Measurements from ENCODE around the gene NAA25.
A peak's percentile ranks its signal among the peaks of the same experiment; 100 is the strongest.
"Not testable (repeated sequence)": the region's sequence is repeated elsewhere in the genome, so short reads cannot be mapped to it uniquely, and the experiment has no call there.

Gene NAA25

DNA sequence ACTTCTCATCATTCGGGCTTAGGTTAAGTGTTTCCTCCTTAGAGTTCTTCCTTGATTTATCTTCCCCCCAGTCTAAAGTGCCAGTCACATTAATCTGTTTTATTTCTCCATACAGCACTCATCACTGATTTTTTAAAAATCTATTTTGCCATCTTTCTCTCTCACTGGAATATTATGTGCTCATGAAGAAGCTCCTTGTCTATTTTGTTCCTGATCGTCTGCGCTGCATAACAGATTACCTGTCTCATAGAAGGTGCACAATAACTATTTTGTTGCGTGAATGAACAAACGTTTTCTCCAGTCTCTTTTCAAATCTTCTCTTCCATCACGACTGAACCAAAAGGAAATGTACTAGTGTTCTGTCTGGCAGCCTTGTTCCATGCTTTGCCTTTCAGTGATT lies 92.6 kb downstream of the NAA25 start:
- in situ Hi-C loops (cut with MboI; ENCODE audit: low pct_unique_long_range_greater_than_20kb, low sequenced_read_pairs, unreplicated experiment) = no loop called here
- TF ChIP-seq, protein P1, sequence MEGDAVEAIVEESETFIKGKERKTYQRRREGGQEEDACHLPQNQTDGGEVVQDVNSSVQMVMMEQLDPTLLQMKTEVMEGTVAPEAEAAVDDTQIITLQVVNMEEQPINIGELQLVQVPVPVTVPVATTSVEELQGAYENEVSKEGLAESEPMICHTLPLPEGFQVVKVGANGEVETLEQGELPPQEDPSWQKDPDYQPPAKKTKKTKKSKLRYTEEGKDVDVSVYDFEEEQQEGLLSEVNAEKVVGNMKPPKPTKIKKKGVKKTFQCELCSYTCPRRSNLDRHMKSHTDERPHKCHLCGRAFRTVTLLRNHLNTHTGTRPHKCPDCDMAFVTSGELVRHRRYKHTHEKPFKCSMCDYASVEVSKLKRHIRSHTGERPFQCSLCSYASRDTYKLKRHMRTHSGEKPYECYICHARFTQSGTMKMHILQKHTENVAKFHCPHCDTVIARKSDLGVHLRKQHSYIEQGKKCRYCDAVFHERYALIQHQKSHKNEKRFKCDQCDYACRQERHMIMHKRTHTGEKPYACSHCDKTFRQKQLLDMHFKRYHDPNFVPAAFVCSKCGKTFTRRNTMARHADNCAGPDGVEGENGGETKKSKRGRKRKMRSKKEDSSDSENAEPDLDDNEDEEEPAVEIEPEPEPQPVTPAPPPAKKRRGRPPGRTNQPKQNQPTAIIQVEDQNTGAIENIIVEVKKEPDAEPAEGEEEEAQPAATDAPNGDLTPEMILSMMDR (IDR thresholded peaks at IDR 0.05; ENCODE audit: extremely low read depth, insufficient read depth, missing control alignments) = no peak

DNA sequence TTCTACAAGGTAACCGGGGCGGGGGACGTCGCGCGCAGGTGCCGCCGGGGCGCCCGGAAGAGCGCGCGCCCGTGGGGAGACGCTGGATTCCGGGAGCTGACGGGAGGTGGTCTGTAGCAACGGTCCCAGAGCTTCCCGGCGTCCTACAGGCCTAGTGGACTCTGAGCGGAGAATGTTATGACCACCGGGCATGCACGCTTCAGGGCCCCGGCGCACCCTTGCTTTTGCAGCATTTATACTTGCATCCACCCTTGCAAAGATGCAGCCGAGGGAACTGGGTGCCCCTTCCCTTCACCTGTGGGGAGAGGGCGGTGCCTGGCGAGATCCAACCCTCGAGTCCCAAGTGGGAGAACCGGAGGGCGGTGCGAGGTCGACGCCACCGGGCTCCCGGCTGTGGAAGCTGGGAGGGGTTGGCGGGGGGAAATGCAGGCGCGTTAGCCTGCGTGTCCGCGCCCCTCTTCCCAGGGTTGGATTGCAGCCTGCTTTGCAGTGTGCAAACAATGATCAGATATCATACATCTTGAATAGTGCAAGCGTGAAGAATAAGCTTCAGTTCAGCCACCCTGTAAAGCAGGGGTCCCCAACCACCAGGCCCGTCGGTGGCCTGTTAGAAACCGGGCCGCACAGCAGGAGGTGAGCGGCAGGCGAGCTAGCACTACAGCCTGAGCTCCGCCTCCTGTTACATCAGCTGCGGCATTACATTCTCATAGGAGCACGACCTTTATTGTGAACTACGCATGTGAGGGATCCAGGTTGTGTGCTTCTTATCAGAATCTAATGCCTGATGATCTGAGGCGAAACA lies 94.8 kb downstream of the NAA25 start:
- peak; percentile 38 for DNase-seq (ENCODE audit: low spot score)
- in situ Hi-C loops (cut with MboI; ENCODE audit: low pct_unique_long_range_greater_than_20kb, low sequenced_read_pairs, unreplicated experiment) = no loop called here
- TF ChIP-seq, protein P1 (IDR thresholded peaks at IDR 0.05; ENCODE audit: extremely low read depth, insufficient read depth, missing control alignments) = no peak

More for the DNA sequence above, 92.6 kb downstream of the NAA25 start:
- DNase-seq (ENCODE audit: low spot score) = no peak

DNA sequence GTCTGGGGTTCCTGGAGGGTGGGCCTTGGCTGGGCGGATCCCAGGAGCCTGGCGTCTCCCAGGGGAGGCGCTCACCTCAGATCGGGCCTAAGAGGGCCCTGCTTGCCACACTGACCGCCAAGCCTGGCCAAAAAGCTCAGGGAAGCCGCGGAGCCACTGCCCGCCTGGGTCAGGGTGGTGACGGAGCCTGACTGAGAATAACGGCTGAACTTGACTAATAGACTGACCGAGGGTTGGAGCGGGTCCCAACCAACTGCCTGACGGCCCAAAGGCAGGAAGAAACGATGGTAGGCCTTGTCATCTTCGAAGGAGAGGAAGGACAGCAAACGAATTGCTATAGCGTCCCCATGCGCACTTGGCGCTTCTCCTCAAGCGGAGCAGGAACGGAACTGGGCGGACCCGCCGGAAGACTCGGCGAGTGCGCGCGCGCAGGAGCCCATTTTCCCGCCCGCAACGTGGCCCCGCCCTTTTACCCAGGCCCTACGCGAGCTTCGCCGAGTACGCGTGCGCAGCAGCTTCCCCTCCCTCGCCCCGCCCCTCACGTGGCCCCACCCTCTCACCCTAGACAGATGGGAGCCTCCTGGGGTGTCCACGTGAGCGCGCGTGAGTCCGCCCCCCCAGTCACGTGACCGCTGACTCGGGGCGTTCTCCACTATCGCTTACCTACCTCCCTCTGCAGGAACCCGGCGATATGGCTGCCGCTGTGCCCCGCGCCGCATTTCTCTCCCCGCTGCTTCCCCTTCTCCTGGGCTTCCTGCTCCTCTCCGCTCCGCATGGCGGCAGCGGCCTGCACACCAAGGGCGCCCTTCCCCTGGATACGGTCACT lies 95.6 kb downstream of the NAA25 start, which contains the start of the genes ERP29 and TMEM116:
Gene ERP29 (plus strand): TSS at position 652 of the 826 bp plus-strand sequence. CDS start 40 bp downstream, at position 692.
Gene TMEM116 (minus strand): TSS at position 391 of the 826 bp plus-strand sequence. CDS start 7,895 bp downstream, outside the sequence.
- DNase-seq (ENCODE audit: low spot score) = peak; percentile 99
- in situ Hi-C loops (cut with MboI; ENCODE audit: low pct_unique_long_range_greater_than_20kb, low sequenced_read_pairs, unreplicated experiment) = no loop called here
- TF ChIP-seq, protein P1 (IDR thresholded peaks at IDR 0.05; ENCODE audit: extremely low read depth, insufficient read depth, missing control alignments) = peak; percentile 42

DNA sequence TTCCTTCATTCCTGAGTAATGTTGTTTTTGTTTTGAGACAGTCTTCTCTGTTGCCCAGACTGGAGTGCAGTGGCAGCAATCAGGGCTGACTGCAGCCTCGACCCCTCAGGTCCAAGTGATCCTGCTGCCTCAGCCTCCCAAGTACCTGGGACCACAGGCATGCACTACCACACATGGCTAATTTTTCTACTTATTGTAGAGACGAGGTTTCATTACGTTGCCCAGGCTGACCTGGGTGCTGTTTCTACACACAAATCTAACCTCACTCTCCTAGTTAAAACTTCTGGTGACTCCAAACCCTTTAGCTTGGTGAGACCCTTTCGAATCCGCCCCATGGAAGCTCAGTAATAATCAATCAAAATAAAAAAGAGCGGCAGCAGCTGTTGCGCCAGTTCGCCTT lies 96.9 kb downstream of the NAA25 start:
- DNase-seq (ENCODE audit: low spot score) = no peak
- in situ Hi-C loops (cut with MboI; ENCODE audit: low pct_unique_long_range_greater_than_20kb, low sequenced_read_pairs, unreplicated experiment) = no loop called here
- TF ChIP-seq, protein P1 (IDR thresholded peaks at IDR 0.05; ENCODE audit: extremely low read depth, insufficient read depth, missing control alignments) = no peak

DNA sequence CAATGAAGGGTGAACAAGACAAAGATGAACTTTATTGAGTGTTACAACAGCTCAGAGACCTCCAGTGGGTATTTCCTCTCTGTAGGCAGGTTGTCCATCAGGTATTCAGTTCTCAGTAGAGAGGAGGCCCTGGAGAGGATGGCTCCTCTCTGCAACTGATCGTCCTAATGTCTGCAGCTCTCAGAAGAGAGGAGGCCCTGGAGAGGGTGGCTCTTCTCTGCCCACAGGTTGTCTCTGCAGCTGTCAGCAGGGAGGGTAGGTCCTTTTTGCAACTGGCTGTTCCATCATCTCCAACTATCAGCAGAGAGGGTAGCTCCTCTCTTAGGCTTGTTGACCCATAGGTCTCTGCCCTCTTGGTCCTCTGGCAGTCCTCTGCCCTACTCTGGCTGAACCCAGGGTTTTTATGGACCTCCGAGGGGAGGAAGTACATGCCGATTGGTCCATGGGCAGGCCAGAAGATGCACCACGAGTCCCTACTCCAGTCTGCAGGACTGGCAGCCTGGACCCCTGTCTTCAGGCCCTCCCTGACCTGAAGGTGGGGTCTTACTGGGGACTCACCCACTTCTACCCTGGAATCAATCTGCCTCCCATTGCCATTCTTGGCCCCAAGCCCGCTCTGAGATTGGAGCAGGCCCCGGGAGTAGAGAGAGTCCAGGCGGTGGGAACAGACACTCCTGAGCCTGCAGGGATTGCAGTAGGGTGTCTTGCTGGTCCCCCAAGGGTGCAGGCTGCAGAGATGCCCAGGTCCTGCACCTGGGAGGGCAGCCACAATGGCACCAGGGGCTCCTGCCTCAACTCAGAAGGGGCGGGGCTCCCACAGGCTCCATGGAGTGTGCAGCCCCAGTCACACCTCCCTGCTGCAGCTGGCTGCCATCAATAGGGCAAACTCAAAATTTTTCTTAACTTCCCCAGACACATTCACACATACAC lies 97.9 kb downstream of the NAA25 start:
- in situ Hi-C loops (cut with MboI; ENCODE audit: low pct_unique_long_range_greater_than_20kb, low sequenced_read_pairs, unreplicated experiment) = no loop called here
- TF ChIP-seq, protein P1 (IDR thresholded peaks at IDR 0.05; ENCODE audit: extremely low read depth, insufficient read depth, missing control alignments) = no peak
- no peak for DNase-seq (ENCODE audit: low spot score)

DNA sequence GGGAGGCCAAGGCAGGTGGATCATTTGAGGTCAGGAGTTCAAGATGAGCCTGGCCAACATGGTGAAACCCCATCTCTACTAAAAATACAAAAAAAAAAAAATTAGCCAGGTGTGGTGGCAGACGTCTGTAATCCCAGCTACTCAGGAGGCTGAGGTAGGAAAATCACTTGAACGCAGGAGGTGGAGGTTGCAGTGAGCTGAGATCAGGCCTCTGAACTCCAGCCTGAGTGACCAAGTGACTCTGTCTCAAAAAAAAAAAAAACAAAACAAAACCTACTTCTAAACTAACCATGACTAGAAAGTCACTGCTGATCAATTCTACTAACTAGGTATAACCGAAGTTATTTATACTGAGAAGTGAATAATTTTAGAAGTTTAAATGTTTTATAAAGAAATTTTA lies 99.0 kb downstream of the NAA25 start:
- in situ Hi-C loops (cut with MboI; ENCODE audit: low pct_unique_long_range_greater_than_20kb, low sequenced_read_pairs, unreplicated experiment) = loop anchor here (10.0 kb wide), 1 partner anchor 55 kb away; no protein-coding TSS in a partner anchor
- DNase-seq (ENCODE audit: low spot score) = not testable (repeated sequence)
